HEK293 (cell line): ENCODE results near the gene TNKS2.

Source experiments
- BCL11A ChIP-seq: fragments of 450-650 bp; formaldehyde crosslinking; IDR thresholded peaks from 2 replicates; pipeline ENCODE4 v1.5.1; 2016; ENCODE audit warnings: low read depth, missing biosample characterization, missing genetic modification characterization
- EGR2 ChIP-seq: fragments of 450-650 bp; formaldehyde crosslinking; IDR thresholded peaks from 2 replicates; pipeline ENCODE4 v1.5.1; 2016; ENCODE audit warnings: low read depth, missing biosample characterization, missing genetic modification characterization
- FEZF1 ChIP-seq: fragments of 450-650 bp; formaldehyde crosslinking; IDR thresholded peaks from 2 replicates; pipeline ENCODE4 v1.5.1; 2016; ENCODE audit warnings: missing biosample characterization, missing genetic modification characterization
- KLF10 ChIP-seq: fragments of 450-650 bp; IDR thresholded peaks from 2 replicates; pipeline ENCODE4 v1.5.1; 2018; ENCODE audit warnings: missing biosample characterization, mild to moderate bottlenecking, missing genetic modification characterization
- OSR2 ChIP-seq: fragments of 450-650 bp; formaldehyde crosslinking; IDR thresholded peaks from 2 replicates; pipeline ENCODE4 v1.5.1; 2016; ENCODE audit warnings: missing biosample characterization, missing genetic modification characterization
- OVOL3 ChIP-seq: fragments of 450-650 bp; formaldehyde crosslinking; IDR thresholded peaks from 2 replicates; pipeline ENCODE4 v1.5.1; 2016; ENCODE audit warnings: missing biosample characterization, missing genetic modification characterization
- PRDM1 ChIP-seq: fragments of 450-650 bp; formaldehyde crosslinking; IDR thresholded peaks from 2 replicates; pipeline ENCODE4; 2016; ENCODE audit warnings: missing biosample characterization, missing genetic modification characterization
- SETDB1 ChIP-seq: IDR thresholded peaks from one replicate; pipeline ENCODE4 v1.6.1; 2017; ENCODE audit warnings: mild to moderate bottlenecking, low read length, moderate library complexity, mixed read lengths; ENCODE audit not compliant: insufficient read length
- TRIM28 ChIP-seq: IDR thresholded peaks from 2 replicates; pipeline ENCODE4 v1.6.1; 2011; ENCODE audit warnings: low read length, control low read depth, borderline replicate concordance
- YY1 ChIP-seq: fragments of 450-650 bp; formaldehyde crosslinking; IDR thresholded peaks from 2 replicates; pipeline ENCODE4 v1.5.1; 2018; ENCODE audit warnings: missing biosample characterization, missing genetic modification characterization
- ZFP37 ChIP-seq: fragments of 450-650 bp; formaldehyde crosslinking; IDR thresholded peaks from 2 replicates; pipeline ENCODE4 v1.5.1; 2016; ENCODE audit warnings: missing biosample characterization, missing genetic modification characterization
- ZNF140 ChIP-seq: fragments of 450-650 bp; formaldehyde crosslinking; IDR thresholded peaks from 2 replicates; pipeline ENCODE4 v1.5.1; 2016; ENCODE audit warnings: missing biosample characterization, missing genetic modification characterization
- ZNF155 ChIP-seq: fragments of 450-650 bp; formaldehyde crosslinking; IDR thresholded peaks from 2 replicates; pipeline ENCODE4 v1.5.1; 2016; ENCODE audit warnings: missing biosample characterization, missing genetic modification characterization
- ZNF16 ChIP-seq: fragments of 450-650 bp; formaldehyde crosslinking; IDR thresholded peaks from 2 replicates; pipeline ENCODE4 v1.5.1; 2016; ENCODE audit warnings: low read depth, missing biosample characterization, missing genetic modification characterization
- ZNF214 ChIP-seq: fragments of 450-650 bp; formaldehyde crosslinking; IDR thresholded peaks from 2 replicates; pipeline ENCODE4 v1.5.1; 2017; ENCODE audit warnings: missing biosample characterization, mild to moderate bottlenecking, missing genetic modification characterization, borderline replicate concordance
- ZNF324 ChIP-seq: fragments of 450-650 bp; formaldehyde crosslinking; IDR thresholded peaks from 2 replicates; pipeline ENCODE4 v1.5.1; 2016; ENCODE audit warnings: missing biosample characterization, missing genetic modification characterization
- ZNF341 ChIP-seq: fragments of 450-650 bp; formaldehyde crosslinking; IDR thresholded peaks from 2 replicates; pipeline ENCODE4; 2016; ENCODE audit warnings: low read depth, missing biosample characterization, missing genetic modification characterization
- ZNF350 ChIP-seq: fragments of 450-650 bp; formaldehyde crosslinking; IDR thresholded peaks from 2 replicates; pipeline ENCODE4 v1.5.0; 2017; ENCODE audit warnings: missing biosample characterization, mild to moderate bottlenecking, missing genetic modification characterization
- ZNF473 ChIP-seq: fragments of 450-650 bp; formaldehyde crosslinking; IDR thresholded peaks from 2 replicates; pipeline ENCODE4 v1.5.1; 2017; ENCODE audit warnings: missing biosample characterization, missing genetic modification characterization
- ZNF549 ChIP-seq: fragments of 450-650 bp; IDR thresholded peaks from 2 replicates; pipeline ENCODE4 v1.5.1; 2018; ENCODE audit warnings: missing biosample characterization, missing genetic modification characterization, mild to moderate bottlenecking, inconsistent platforms, moderate library complexity
- ZNF560 ChIP-seq: fragments of 450-650 bp; formaldehyde crosslinking; IDR thresholded peaks from 2 replicates; pipeline ENCODE4 v1.5.1; 2017; ENCODE audit warnings: missing biosample characterization, missing genetic modification characterization, borderline replicate concordance
- ZNF561 ChIP-seq: fragments of 450-650 bp; IDR thresholded peaks from 2 replicates; pipeline ENCODE4 v1.5.1; 2018; ENCODE audit warnings: missing biosample characterization, missing genetic modification characterization, borderline replicate concordance
- ZNF600 ChIP-seq: fragments of 450-650 bp; formaldehyde crosslinking; IDR thresholded peaks from 2 replicates; pipeline ENCODE4 v1.5.1; 2016; ENCODE audit warnings: missing biosample characterization, missing genetic modification characterization
- ZNF629 ChIP-seq: fragments of 450-650 bp; formaldehyde crosslinking; IDR thresholded peaks from 2 replicates; pipeline ENCODE4 v1.5.1; 2017; ENCODE audit warnings: missing biosample characterization, missing genetic modification characterization
- ZNF660 ChIP-seq: fragments of 450-650 bp; IDR thresholded peaks from 2 replicates; pipeline ENCODE4 v1.5.1; 2018; ENCODE audit warnings: missing biosample characterization, mild to moderate bottlenecking, missing genetic modification characterization
- ZNF670 ChIP-seq: fragments of 450-650 bp; formaldehyde crosslinking; IDR thresholded peaks from 2 replicates; pipeline ENCODE4 v1.5.1; 2016; ENCODE audit warnings: missing biosample characterization, missing genetic modification characterization, low read depth
- ZNF777 ChIP-seq: fragments of 450-650 bp; formaldehyde crosslinking; IDR thresholded peaks from 2 replicates; pipeline ENCODE4 v1.5.1; 2017; ENCODE audit warnings: missing biosample characterization, missing genetic modification characterization, borderline replicate concordance
- ZSCAN16 ChIP-seq: fragments of 450-650 bp; formaldehyde crosslinking; IDR thresholded peaks from 2 replicates; pipeline ENCODE4 v1.5.1; 2016; ENCODE audit warnings: missing biosample characterization, missing genetic modification characterization
- TF ChIP-seq, protein P1 (sequence below): fragments of 450-650 bp; formaldehyde crosslinking; IDR thresholded peaks from 2 replicates; pipeline ENCODE4 v1.5.1; 2016; ENCODE audit warnings: missing biosample characterization, missing genetic modification characterization, low read depth
- TF ChIP-seq, protein P2 (sequence below): fragments of 450-650 bp; formaldehyde crosslinking; IDR thresholded peaks from 2 replicates; pipeline ENCODE4 v1.5.1; 2016; ENCODE audit warnings: missing biosample characterization, missing genetic modification characterization
- TF ChIP-seq, protein P3 (sequence below): fragments of 450-650 bp; formaldehyde crosslinking; IDR thresholded peaks from 2 replicates; pipeline ENCODE4 v1.5.1; 2017; ENCODE audit warnings: missing biosample characterization, missing genetic modification characterization
- TF ChIP-seq, protein P4 (sequence below): fragments of 450-650 bp; IDR thresholded peaks from 2 replicates; pipeline ENCODE4 v1.5.1; 2018; ENCODE audit warnings: missing biosample characterization, missing genetic modification characterization
- TF ChIP-seq, protein P5 (sequence below): fragments of 450-650 bp; formaldehyde crosslinking; IDR thresholded peaks from 2 replicates; pipeline ENCODE4 v1.5.1; 2016; ENCODE audit warnings: missing biosample characterization, missing genetic modification characterization

The TNKS2 gene

DNA sequence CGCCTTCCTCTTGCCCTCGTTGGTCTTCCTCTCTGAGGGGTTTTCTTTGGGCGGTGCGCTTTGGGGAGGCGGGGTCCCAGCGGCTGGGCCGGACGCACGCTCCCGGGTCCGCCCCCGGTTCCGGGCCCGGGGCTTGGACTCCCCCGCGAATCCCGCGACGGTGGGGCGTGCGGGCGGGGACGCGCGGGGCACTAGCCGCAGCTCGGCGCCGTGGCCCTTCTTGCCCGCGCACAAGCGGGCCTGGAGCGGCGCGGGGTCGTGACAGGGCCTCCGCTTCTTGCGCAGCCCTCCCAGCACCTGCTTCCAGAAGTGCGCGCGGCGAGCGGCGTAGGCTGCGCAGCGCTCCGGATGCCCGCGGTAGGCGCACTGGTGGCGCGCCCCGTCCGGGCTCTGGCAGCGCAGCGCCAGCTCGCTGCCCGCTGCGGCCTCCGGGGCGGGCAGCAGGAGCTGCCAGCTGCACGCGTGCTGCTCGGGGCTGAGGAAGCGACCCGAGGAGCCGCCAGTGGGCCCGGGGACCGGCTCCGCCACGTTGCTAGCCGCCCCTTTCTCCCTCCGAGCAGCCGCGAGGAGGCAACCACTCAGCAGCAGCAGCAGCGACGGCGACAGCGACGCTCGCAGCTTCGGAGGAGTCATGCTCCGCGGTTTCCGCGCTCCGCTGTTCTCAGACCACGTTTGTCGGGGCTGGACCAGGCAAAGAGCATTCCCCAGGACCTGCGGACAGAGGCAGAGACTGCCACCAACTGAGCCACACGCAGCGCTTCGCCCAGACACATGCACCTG, 110.3 kb downstream of the TNKS2 start (continued):
- TF ChIP-seq, protein P1, sequence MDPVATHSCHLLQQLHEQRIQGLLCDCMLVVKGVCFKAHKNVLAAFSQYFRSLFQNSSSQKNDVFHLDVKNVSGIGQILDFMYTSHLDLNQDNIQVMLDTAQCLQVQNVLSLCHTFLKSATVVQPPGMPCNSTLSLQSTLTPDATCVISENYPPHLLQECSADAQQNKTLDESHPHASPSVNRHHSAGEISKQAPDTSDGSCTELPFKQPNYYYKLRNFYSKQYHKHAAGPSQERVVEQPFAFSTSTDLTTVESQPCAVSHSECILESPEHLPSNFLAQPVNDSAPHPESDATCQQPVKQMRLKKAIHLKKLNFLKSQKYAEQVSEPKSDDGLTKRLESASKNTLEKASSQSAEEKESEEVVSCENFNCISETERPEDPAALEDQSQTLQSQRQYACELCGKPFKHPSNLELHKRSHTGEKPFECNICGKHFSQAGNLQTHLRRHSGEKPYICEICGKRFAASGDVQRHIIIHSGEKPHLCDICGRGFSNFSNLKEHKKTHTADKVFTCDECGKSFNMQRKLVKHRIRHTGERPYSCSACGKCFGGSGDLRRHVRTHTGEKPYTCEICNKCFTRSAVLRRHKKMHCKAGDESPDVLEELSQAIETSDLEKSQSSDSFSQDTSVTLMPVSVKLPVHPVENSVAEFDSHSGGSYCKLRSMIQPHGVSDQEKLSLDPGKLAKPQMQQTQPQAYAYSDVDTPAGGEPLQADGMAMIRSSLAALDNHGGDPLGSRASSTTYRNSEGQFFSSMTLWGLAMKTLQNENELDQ (tag by site-specific recombination) = no peak
- TF ChIP-seq ZNF660 (tag by site-specific recombination) (peak; percentile 89), EGR2 (tag by site-specific recombination) (no peak), ZNF560 (no peak), ZFP37 (tag by site-specific recombination) (peak; percentile 79), ZNF324 (tag by site-specific recombination) (peak; percentile 58; the same call in 1 of the 2 replicates), ZNF16 (tag by site-specific recombination) (no peak), ZNF777 (tag by site-specific recombination) (0 out of 2 replicates have a peak, but pooled peaks have one; percentile 19), FEZF1 (tag by site-specific recombination) (0 out of 2 replicates have a peak, but pooled peaks have one; percentile 22), ZNF561 (peak; percentile 94), ZNF670 (no peak), ZNF155 (tag by site-specific recombination) (no peak), ZNF629 (tag by site-specific recombination) (0 out of 2 replicates have a peak, but pooled peaks have one; percentile 38), ZNF350 (tag by site-specific recombination) (no peak), YY1 (tag by site-specific recombination) (peak; percentile 41; the same call in 1 of the 2 replicates), PRDM1 (tag by site-specific recombination) (no peak), BCL11A (tag by site-specific recombination) (0 out of 2 replicates have a peak, but pooled peaks have one; percentile 30), TRIM28 (peak; percentile 39; the same call in 1 of the 2 replicates), ZNF600 (tag by site-specific recombination) (peak; percentile 90), ZNF140 (no peak), OSR2 (no peak), OVOL3 (tag by site-specific recombination) (no peak), ZNF473 (tag by site-specific recombination) (no peak), ZNF549 (tag by site-specific recombination) (no peak), ZNF341 (tag by site-specific recombination) (peak; percentile 74), SETDB1 (peak; percentile 66), KLF10 (tag by site-specific recombination) (0 out of 2 replicates have a peak, but pooled peaks have one; percentile 21), ZSCAN16 (tag by site-specific recombination) (peak; percentile 82), ZNF214 (no peak)
- TF ChIP-seq, protein P2, sequence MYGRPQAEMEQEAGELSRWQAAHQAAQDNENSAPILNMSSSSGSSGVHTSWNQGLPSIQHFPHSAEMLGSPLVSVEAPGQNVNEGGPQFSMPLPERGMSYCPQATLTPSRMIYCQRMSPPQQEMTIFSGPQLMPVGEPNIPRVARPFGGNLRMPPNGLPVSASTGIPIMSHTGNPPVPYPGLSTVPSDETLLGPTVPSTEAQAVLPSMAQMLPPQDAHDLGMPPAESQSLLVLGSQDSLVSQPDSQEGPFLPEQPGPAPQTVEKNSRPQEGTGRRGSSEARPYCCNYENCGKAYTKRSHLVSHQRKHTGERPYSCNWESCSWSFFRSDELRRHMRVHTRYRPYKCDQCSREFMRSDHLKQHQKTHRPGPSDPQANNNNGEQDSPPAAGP (tag by site-specific recombination) = no peak
- TF ChIP-seq, protein P3, sequence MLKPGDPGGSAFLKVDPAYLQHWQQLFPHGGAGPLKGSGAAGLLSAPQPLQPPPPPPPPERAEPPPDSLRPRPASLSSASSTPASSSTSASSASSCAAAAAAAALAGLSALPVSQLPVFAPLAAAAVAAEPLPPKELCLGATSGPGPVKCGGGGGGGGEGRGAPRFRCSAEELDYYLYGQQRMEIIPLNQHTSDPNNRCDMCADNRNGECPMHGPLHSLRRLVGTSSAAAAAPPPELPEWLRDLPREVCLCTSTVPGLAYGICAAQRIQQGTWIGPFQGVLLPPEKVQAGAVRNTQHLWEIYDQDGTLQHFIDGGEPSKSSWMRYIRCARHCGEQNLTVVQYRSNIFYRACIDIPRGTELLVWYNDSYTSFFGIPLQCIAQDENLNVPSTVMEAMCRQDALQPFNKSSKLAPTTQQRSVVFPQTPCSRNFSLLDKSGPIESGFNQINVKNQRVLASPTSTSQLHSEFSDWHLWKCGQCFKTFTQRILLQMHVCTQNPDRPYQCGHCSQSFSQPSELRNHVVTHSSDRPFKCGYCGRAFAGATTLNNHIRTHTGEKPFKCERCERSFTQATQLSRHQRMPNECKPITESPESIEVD (tag by site-specific recombination) = no peak
- TF ChIP-seq, protein P4, sequence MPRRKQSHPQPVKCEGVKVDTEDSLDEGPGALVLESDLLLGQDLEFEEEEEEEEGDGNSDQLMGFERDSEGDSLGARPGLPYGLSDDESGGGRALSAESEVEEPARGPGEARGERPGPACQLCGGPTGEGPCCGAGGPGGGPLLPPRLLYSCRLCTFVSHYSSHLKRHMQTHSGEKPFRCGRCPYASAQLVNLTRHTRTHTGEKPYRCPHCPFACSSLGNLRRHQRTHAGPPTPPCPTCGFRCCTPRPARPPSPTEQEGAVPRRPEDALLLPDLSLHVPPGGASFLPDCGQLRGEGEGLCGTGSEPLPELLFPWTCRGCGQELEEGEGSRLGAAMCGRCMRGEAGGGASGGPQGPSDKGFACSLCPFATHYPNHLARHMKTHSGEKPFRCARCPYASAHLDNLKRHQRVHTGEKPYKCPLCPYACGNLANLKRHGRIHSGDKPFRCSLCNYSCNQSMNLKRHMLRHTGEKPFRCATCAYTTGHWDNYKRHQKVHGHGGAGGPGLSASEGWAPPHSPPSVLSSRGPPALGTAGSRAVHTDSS (tag by site-specific recombination) = peak; percentile 53
- TF ChIP-seq, protein P5, sequence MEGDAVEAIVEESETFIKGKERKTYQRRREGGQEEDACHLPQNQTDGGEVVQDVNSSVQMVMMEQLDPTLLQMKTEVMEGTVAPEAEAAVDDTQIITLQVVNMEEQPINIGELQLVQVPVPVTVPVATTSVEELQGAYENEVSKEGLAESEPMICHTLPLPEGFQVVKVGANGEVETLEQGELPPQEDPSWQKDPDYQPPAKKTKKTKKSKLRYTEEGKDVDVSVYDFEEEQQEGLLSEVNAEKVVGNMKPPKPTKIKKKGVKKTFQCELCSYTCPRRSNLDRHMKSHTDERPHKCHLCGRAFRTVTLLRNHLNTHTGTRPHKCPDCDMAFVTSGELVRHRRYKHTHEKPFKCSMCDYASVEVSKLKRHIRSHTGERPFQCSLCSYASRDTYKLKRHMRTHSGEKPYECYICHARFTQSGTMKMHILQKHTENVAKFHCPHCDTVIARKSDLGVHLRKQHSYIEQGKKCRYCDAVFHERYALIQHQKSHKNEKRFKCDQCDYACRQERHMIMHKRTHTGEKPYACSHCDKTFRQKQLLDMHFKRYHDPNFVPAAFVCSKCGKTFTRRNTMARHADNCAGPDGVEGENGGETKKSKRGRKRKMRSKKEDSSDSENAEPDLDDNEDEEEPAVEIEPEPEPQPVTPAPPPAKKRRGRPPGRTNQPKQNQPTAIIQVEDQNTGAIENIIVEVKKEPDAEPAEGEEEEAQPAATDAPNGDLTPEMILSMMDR = peak; percentile 99
